GM12878 (cell line): ENCODE results near the gene PCNX4.

ENCODE experiments used
- BCL11A ChIP-seq: IDR thresholded peaks from 2 replicates; pipeline ENCODE4 v1.6.1; 2011; ENCODE audit warnings: low read depth, low read length
- CTCF ChIP-seq, 3 experiments: IDR thresholded peaks in 2 of 3; conservative IDR thresholded peaks in 1 of 3; 2 replicates each; pipeline ENCODE4 v1.5.1; 2011; ENCODE audit warnings: low read depth in 3 of 3, low read length in 3 of 3, mild to moderate bottlenecking in 3 of 3, control low read depth in 2 of 3, moderate library complexity in 2 of 3, inconsistent platforms in 1 of 3, mixed read lengths in 1 of 3; ENCODE audit not compliant: control insufficient read depth in 2 of 3, insufficient read depth in 1 of 3; ENCODE audit errors: extremely low read depth in 1 of 3
- ETV6 ChIP-seq, 2 experiments: fragments of 450-650 bp in 1 of 2; IDR thresholded peaks in 1 of 2; conservative IDR thresholded peaks in 1 of 2; 2 replicates each; pipeline ENCODE4 v1.6.1; 2014; ENCODE audit warnings: antibody characterized with exemption in 1 of 2, borderline replicate concordance in 1 of 2, low read depth in 1 of 2, mild to moderate bottlenecking in 1 of 2, moderate library complexity in 1 of 2
- MTA3 ChIP-seq: IDR thresholded peaks from 2 replicates; pipeline ENCODE4 v1.6.1; 2012; ENCODE audit warnings: low read length, inconsistent platforms, borderline replicate concordance
- NBN ChIP-seq: fragments of 450-650 bp; IDR thresholded peaks from 2 replicates; pipeline ENCODE4 v1.6.1; 2016
- POLR2A ChIP-seq: IDR thresholded peaks from 2 replicates; pipeline ENCODE4 v1.6.1; 2011; ENCODE audit warnings: low read depth, mild to moderate bottlenecking, low read length
- POLR2AphosphoS2 ChIP-seq: IDR thresholded peaks from 2 replicates; pipeline ENCODE4 v1.6.1; 2011; ENCODE audit warnings: low read depth, mild to moderate bottlenecking, low read length, improper control_type of control experiment, moderate library complexity
- POLR2AphosphoS5 ChIP-seq: IDR thresholded peaks from 2 replicates; pipeline ENCODE4 v1.6.1; 2011; ENCODE audit warnings: mild to moderate bottlenecking, low read length, inconsistent platforms
- SPI1 ChIP-seq: IDR thresholded peaks from 2 replicates; pipeline ENCODE4 v1.6.1; 2011; ENCODE audit warnings: low read depth, mild to moderate bottlenecking, low read length, moderate library complexity, borderline replicate concordance; ENCODE audit not compliant: insufficient read depth
- SRF ChIP-seq, 2 experiments: IDR thresholded peaks; 2 replicates each; pipeline ENCODE4 v1.6.1; 2011; ENCODE audit warnings: low read depth in 2 of 2, low read length in 2 of 2, mild to moderate bottlenecking in 1 of 2, moderate library complexity in 1 of 2

GRCh38 chr14:60184905-60185555 is 93.3 kb downstream of the PCNX4 start:
- TF ChIP-seq POLR2AphosphoS5 (no peak), CTCF (IDR thresholded peaks at IDR 0.05 in 2 of 3, conservative IDR thresholded peaks at IDR 0.05 in 1 of 3; ENCODE audit: control insufficient read depth in 2 of 3, extremely low read depth in 1 of 3, insufficient read depth in 1 of 3, low read depth in 3 of 3, low read length in 3 of 3) (no peak), SPI1 (no peak), ETV6 (conservative IDR thresholded peaks at IDR 0.05 in 1 of 2, IDR thresholded peaks at IDR 0.05 in 1 of 2; ENCODE audit: borderline replicate concordance in 1 of 2, low read depth in 1 of 2) (no peak), BCL11A (no peak), MTA3 (no peak), NBN (no peak), POLR2AphosphoS2 (no peak), POLR2A (no peak), SRF (IDR thresholded peaks at IDR 0.05; ENCODE audit: low read depth in 2 of 2, low read length in 2 of 2) (no peak)
